Measurements from ENCODE around the gene NFAT5.

The NFAT5 gene

DNA sequence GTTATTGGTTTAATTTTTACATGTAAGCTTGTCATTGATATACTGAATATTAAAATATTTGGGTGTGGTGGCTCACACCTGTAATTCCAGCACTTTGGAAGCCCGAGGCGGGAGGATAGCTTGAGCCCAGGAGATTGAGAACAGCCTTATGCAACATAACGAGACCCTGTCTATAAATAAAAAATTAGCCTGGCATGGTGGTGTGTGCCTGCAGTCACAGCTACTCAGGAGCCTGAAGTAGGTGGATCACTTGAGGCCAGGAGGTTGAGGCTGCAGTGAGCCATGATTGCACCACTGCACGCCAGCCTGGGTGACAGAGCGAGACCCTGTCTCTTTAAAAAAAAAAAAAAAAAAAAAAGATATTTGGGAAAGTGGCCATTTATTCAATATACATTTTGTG is 32.3 kb downstream of the NFAT5 start:
- Mint-ChIP-seq H3K9me3 (no peaks in the 10 kb centered on the region), H3K36me3 (peaks cover 33% of the 10 kb centered on the region), H3K4me3 (no peak overlapping the region), H3K27ac (no peak overlapping the region), H3K4me1 (peaks cover 42% of the 10 kb centered on the region)
- DNase-seq (ENCODE audit: low spot score in 2 of 2) (no peak), ATAC-seq (no peak)

DNA sequence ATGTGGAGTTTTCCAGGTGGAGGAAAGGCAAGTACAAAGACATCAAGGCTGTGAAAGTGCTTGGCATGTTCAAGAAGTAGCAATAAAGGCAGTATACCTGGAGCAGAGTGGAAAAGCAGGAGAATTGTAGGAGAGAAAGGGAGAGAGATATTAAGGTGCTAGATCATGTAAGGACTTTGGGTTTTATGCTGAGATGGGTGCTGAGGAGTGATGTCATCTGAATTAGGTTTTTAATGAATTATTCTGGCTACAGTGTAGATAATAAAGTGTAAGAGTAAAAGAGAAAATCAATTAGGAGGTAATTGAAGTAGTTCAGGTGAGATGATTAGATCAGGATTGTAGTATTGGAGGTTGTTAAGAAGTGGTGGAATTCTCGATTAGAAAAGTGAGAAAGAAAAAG is 34.0 kb downstream of the NFAT5 start:
- H3K4me3 Mint-ChIP-seq = no peak overlapping the region
- ATAC-seq = no peak

DNA sequence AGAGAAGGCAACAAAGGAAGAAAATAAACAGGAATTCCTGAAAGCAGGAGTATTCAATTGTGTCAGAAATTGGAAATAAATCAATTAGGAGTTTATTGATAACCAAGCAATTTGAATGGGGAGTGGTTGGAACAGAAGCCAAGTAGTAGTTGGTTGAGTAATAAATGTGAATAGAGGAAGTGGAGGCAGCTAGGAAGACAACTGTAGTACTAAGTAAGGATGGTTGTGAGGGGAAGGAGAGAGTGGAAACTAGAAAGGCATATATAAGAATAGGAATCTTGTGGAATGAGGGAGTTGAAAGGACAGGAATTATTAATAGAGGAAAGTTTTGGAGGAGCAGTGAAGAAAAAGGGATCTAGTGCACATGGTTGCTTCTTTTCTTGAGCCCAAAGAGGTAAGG is 34.4 kb downstream of the NFAT5 start:
- Mint-ChIP-seq H3K36me3 (peaks cover 25% of the 10 kb centered on the region), H3K27ac (no peak overlapping the region), H3K4me1 (peaks cover 36% of the 10 kb centered on the region), H3K4me3 (no peak overlapping the region), H3K9me3 (no peaks in the 10 kb centered on the region)
- no peak for DNase-seq (ENCODE audit: low spot score in 2 of 2)
- no peak for ATAC-seq

More for the DNA sequence above, 34.0 kb downstream of the NFAT5 start:
- no peaks in the 10 kb centered on the region for H3K9me3 Mint-ChIP-seq
- no peak overlapping the region for H3K27ac Mint-ChIP-seq
- no peak for DNase-seq (ENCODE audit: low spot score in 2 of 2)
- H3K4me1 Mint-ChIP-seq = peaks cover 37% of the 10 kb centered on the region
- H3K36me3 Mint-ChIP-seq = peaks cover 25% of the 10 kb centered on the region

DNA sequence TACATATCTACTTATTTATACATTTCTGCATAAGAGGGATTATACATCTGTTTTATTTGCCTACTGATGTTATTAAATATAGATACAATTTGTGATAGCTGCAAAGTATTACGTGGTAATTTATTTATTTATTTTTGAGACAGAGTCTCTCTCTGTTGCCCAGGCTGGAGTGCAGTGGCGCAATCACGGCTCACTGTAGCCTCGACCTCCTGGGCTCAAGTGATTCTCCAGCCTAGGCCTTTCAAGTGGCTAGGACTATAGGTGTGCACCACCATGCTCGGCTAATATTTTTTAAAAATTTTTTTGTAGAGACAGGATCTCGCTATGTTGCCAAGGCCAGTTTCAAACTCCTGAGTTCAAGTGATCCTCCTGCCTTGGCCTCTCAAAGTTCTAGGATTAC is 35.5 kb downstream of the NFAT5 start:
- peaks cover 32% of the 10 kb centered on the region for H3K4me1 Mint-ChIP-seq
- ATAC-seq = no peak

DNA sequence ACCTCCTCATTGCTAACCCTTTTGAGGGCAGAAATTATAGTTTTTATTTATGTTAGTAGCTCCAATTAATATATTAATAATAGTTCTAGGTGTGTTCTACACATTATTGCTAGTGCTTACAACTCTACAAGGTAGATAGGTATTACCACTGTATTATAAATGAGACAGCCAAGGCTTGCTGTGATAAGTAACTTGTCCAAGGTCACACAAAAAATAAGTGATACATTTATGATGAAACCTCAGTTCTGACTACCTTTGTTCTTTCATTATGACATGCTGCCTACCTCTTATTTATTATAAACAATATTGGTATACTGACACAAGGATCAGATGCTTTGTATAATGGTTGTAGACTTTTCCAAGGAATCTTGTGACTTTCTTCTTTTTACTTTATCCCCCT is 41.2 kb downstream of the NFAT5 start:
- H3K9me3 Mint-ChIP-seq = no peaks in the 10 kb centered on the region
- H3K36me3 Mint-ChIP-seq = peaks cover 49% of the 10 kb centered on the region
- ATAC-seq (peak; percentile 58), DNase-seq (ENCODE audit: low spot score in 2 of 2) (no peak)
- peak overlapping the region; percentile 72 for H3K27ac Mint-ChIP-seq
- H3K4me1 Mint-ChIP-seq = peaks cover 50% of the 10 kb centered on the region
- H3K4me3 Mint-ChIP-seq = peak overlapping the region; percentile 24

More for the DNA sequence above, 35.5 kb downstream of the NFAT5 start:
- Mint-ChIP-seq H3K27ac (no peak overlapping the region), H3K36me3 (peaks cover 21% of the 10 kb centered on the region), H3K4me3 (no peak overlapping the region), H3K9me3 (no peaks in the 10 kb centered on the region)
- no peak for DNase-seq (ENCODE audit: low spot score in 2 of 2)

DNA sequence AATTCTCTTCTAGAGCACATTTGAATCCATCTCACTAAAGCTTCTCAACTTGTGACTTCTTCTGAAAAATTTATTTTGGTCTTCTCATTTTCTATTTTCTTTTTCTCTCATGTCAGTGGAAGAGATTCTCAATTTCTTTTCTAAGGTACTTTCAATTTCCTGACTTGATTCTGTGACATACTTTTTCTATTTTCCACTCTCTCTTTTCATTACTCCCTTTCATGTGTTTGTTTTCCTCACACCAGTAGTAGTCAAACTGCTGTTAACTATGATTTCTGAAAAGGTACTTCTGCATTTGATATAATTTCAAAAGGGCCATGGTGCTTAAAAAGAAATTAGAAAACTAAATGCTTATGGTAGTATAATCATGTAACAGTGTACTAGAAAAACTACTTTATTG is 41.9 kb downstream of the NFAT5 start:
- Mint-ChIP-seq H3K4me3 (peak overlapping the region; percentile 24), H3K9me3 (no peaks in the 10 kb centered on the region), H3K27ac (peak overlapping the region; percentile 72), H3K36me3 (peaks cover 49% of the 10 kb centered on the region), H3K4me1 (peaks cover 51% of the 10 kb centered on the region)
- DNase-seq (ENCODE audit: low spot score in 2 of 2) (no peak), ATAC-seq (no peak)

DNA sequence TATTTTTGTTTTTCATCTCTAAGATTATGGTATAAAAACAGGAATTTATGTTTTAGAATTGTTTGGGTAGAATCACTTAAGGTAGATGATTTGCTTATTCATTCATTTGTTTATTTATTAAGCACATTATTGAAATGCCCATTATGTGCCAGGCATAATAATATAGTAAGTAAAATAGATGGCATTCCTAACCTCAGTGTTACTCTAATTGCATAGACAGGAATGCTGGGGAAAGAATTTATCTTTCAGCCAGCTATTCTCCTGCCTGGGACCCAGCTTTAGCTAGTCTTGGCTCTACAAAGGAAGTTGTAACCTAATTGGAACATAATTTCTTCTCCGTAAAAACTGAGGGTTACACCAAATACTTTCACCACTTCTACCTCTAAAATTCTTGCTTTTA is 44.6 kb downstream of the NFAT5 start:
- Mint-ChIP-seq H3K36me3 (peaks cover 60% of the 10 kb centered on the region), H3K4me3 (no peak overlapping the region), H3K4me1 (peaks cover 62% of the 10 kb centered on the region), H3K9me3 (no peaks in the 10 kb centered on the region), H3K27ac (peak overlapping the region; percentile 52)
- ATAC-seq (no peak), DNase-seq (ENCODE audit: low spot score in 2 of 2) (no peak)

DNA sequence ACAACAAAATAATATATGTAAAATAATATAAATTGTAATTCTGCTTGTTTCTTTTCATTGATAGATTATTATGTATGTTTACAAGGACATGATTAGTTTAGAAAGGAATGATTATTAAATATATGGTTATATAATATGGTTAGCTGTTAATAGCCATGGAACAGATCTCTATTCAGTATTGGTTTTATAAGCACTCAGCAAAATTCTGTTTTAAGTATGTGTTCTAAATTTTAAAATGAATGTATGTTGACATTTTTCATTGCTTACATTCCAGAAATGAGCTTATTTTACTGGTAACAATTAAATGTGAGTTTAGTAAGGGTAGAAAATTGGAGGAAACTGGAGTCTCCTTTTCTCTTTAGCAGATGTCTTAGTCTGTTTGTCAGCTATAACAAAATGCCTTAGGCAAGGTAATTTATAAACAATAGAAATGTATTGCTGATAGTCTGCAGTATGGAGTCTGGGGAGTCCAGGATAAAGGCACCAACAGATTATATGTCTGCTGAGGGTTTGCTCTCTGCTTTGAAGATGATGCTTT is 45.4 kb downstream of the NFAT5 start:
- Mint-ChIP-seq H3K27ac (peak overlapping the region; percentile 52), H3K4me1 (peaks cover 67% of the 10 kb centered on the region), H3K36me3 (peaks cover 65% of the 10 kb centered on the region), H3K4me3 (no peak overlapping the region), H3K9me3 (no peaks in the 10 kb centered on the region)
- ATAC-seq = no peak
- no peak for DNase-seq (ENCODE audit: low spot score in 2 of 2)

DNA sequence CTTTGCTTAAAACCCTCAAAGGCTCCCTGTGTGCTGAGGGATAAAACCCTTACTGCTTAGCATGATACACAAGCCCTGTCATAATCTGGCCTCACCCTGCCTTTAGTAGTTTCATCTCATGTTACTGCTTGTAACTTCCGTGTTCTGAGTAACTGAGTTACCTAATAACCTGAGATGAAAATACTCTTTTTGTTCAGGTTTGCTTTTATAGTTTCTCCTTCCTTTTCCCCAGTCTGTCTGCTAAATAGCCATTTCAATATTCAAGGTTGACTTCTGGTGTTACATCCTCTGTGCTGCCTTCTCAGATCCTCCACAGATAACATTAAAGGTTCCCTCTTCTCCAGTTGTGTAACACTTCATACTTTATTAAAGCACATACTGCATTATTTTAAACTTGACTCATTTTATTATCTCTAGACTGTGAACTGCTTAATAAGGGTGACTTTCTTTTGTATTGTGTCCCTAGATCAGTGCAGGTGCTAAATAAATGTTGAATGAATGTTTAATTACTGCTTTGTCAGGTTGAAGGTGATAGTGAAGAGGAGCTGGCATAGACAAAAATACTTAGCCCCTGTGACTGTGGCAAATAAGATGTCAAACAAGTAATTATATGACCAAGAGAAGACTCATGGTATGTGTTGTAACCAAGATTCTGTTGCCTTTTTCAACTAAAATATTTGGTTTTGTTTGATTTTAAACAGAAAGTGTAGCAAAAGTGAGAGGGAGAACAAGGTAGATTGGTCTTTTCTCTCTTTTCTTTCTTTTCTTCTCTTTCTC is 47.8 kb downstream of the NFAT5 start:
- Mint-ChIP-seq H3K36me3 (peaks cover 61% of the 10 kb centered on the region), H3K27ac (peak overlapping the region; percentile 2), H3K4me1 (peaks cover 56% of the 10 kb centered on the region), H3K4me3 (no peak overlapping the region), H3K9me3 (no peaks in the 10 kb centered on the region)
- DNase-seq (ENCODE audit: low spot score in 2 of 2) (no peak), ATAC-seq (peak; percentile 62)

DNA sequence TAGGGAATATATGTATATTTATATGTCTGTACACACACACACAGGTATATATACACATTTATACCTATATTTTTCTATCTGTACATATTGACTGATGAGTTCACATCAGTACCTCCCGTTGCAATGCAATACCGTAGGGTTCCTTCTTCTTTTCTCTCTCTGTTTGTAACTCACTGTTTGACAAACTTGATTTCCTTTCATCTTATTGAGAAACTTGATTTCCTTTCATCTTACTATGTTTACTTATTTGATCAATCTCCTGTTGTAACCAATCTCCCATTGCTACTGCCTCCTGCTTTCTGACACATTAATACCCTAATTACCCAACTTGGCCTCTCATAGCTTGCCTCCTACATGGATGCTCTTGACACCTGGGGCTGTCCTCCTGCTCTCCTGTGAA is 49.8 kb downstream of the NFAT5 start:
- H3K9me3 Mint-ChIP-seq = no peaks in the 10 kb centered on the region
- H3K4me1 Mint-ChIP-seq = peaks cover 51% of the 10 kb centered on the region
- H3K4me3 Mint-ChIP-seq = no peak overlapping the region
- no peak for DNase-seq (ENCODE audit: low spot score in 2 of 2)
- peak overlapping the region; percentile 1 for H3K27ac Mint-ChIP-seq
- H3K36me3 Mint-ChIP-seq = peaks cover 57% of the 10 kb centered on the region
- no peak for ATAC-seq

DNA sequence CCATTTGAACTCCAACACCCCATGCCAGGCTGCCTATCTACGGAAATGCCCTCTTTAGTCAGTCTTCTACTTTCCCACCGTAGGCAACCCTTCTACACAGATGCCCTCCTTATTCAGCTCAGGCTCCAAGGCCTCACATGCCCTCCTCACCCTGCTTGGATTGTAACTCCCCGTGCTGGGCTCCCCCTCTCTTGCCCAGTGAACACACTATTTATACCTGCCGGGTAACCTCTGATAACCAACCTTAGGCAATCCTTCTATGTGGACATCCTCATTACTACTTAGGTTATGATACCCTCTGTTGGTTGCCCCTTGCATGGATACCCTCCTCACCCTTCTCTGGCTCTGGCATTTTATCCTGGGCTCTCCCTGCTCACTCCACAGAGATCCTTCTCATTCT is 50.3 kb downstream of the NFAT5 start:
- ATAC-seq = no peak
- H3K4me1 Mint-ChIP-seq = peaks cover 46% of the 10 kb centered on the region
- H3K4me3 Mint-ChIP-seq = no peak overlapping the region
- peak overlapping the region; percentile 1 for H3K27ac Mint-ChIP-seq
- H3K9me3 Mint-ChIP-seq = no peaks in the 10 kb centered on the region
- peaks cover 58% of the 10 kb centered on the region for H3K36me3 Mint-ChIP-seq
- DNase-seq (ENCODE audit: low spot score in 2 of 2) = no peak

DNA sequence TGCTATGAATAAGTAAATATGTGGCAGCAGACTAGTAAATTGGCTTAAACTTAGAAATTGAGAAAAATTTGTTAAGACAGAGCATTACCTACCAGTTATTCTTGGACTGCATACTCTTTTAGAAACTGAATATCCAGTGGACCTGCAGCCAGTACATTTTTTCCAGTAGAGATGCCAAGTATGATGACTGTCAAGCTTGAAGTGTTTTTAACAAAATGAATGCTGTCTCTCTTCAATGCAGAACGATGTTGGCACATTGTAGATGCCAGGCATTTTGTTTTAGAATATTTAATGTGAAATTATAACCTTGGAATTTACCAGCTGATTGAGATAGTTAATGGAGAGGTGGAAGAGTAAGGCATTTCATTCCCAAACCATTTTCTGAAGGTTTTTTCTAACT is 52.5 kb downstream of the NFAT5 start:
- H3K36me3 Mint-ChIP-seq = peaks cover 78% of the 10 kb centered on the region

DNA sequence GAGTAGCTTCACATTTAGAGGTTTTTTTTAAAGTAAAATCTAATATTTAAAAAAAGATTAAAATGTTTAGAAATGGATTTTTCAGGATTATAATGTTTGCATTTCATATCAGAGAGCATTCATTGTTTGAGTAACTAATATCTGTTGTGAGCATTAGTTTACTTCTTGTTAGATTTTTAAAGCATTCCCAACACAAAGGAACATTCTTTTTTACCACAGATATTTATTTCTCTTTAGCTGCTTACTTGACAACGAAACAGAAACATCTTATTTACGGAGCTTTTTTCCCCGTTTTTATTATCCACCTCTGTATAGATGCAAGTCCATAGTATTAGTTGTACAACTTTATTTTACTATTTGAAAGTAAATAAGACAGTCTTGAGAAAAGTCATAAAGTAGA is 53.0 kb downstream of the NFAT5 start:
- DNase-seq (ENCODE audit: low spot score in 2 of 2) = no peak
- H3K9me3 Mint-ChIP-seq = no peaks in the 10 kb centered on the region
- no peak for ATAC-seq
- no peak overlapping the region for H3K4me3 Mint-ChIP-seq
- H3K36me3 Mint-ChIP-seq = peaks cover 82% of the 10 kb centered on the region
- H3K4me1 Mint-ChIP-seq = peaks cover 29% of the 10 kb centered on the region
- no peak overlapping the region for H3K27ac Mint-ChIP-seq

More for the DNA sequence above, 52.5 kb downstream of the NFAT5 start:
- H3K27ac Mint-ChIP-seq = no peak overlapping the region
- no peaks in the 10 kb centered on the region for H3K9me3 Mint-ChIP-seq
- H3K4me3 Mint-ChIP-seq = no peak overlapping the region
- H3K4me1 Mint-ChIP-seq = peaks cover 34% of the 10 kb centered on the region
- ATAC-seq = no peak
- no peak for DNase-seq (ENCODE audit: low spot score in 2 of 2)

DNA sequence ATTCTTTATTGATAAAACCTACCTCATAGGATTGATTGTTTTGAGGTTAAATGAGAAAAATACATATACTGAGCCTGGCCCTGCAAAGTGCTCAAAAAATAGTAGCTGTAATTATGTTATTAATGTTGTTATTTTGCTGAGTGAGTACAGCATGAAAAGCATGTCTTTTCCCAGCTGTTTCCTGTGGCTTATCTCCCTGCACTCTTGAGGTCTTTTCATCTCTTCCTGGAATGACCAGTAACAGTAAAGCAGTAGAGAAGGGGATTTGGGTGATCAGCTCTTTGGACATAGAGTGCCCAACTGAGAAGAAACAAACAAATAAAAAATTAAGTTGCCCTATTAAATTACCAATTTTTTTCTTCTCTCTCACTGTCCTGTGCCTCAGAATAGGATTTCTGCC is 53.7 kb downstream of the NFAT5 start:
- ATAC-seq = no peak

DNA sequence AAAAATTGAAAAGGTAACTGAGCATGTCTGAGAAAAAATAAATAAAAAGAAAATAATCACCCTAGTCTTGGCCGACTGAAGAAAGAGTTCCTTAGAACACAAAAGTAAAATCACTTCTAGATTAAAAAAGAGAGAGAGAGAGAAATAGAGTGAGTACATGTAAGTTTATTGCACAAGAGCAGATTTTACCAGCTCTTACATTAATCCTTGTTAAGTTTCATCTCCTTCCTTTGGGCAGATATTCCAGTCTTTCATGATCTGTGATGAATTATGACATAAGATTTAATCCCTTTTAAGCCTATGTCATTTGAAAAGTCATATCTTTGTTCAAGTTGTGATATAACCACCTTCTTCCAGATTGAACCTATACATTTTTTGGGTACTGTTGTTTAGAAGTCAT is 54.8 kb downstream of the NFAT5 start:
- DNase-seq (ENCODE audit: low spot score in 2 of 2) = no peak
- H3K4me3 Mint-ChIP-seq = no peak overlapping the region
- no peak overlapping the region for H3K27ac Mint-ChIP-seq
- H3K36me3 Mint-ChIP-seq = peaks cover 83% of the 10 kb centered on the region
- no peak for ATAC-seq
- H3K9me3 Mint-ChIP-seq = no peaks in the 10 kb centered on the region
- H3K4me1 Mint-ChIP-seq = peaks cover 21% of the 10 kb centered on the region

More for the DNA sequence above, 53.7 kb downstream of the NFAT5 start:
- Mint-ChIP-seq H3K27ac (no peak overlapping the region), H3K9me3 (no peaks in the 10 kb centered on the region), H3K4me1 (peaks cover 23% of the 10 kb centered on the region), H3K4me3 (no peak overlapping the region), H3K36me3 (peaks cover 83% of the 10 kb centered on the region)
- DNase-seq (ENCODE audit: low spot score in 2 of 2) = no peak

DNA sequence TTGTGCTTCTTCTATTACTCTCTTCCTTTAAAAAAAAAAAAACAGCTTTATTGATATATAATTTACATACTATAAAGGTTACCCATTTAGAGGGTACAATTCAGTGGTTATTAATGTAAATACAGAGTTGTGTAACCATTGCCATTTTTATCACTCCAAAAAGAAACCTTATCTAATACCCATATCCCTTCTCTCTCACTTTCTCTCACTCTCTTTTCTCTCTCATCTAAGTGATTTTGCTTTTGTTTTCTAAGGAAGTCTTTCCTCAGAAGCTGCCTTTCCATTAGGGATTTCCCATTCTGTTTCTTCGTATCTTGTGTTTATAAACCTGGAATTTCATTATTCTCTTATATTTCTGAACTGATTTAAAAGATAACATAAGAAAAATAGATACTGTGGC is 55.5 kb downstream of the NFAT5 start:
- Mint-ChIP-seq H3K27ac (peak overlapping the region; percentile 23), H3K4me3 (no peak overlapping the region), H3K9me3 (no peaks in the 10 kb centered on the region), H3K36me3 (peaks cover 83% of the 10 kb centered on the region), H3K4me1 (peaks cover 17% of the 10 kb centered on the region)
- DNase-seq (ENCODE audit: low spot score in 2 of 2) (no peak), ATAC-seq (no peak)
